Limb (tissue), 2 donors: ENCODE measurements around the gene CDC25A.
"Not testable (repeated sequence)": the region's sequence is repeated elsewhere in the genome, so short reads cannot be mapped to it uniquely, and the experiment has no call there.

Source experiments
- DNase-seq, 2 donors: peaks; one replicate each; pipeline ENCODE4 v3.0.0-alpha.2; 2016; ENCODE audit errors: extremely low spot score in 2 of 2

The CDC25A gene

DNA sequence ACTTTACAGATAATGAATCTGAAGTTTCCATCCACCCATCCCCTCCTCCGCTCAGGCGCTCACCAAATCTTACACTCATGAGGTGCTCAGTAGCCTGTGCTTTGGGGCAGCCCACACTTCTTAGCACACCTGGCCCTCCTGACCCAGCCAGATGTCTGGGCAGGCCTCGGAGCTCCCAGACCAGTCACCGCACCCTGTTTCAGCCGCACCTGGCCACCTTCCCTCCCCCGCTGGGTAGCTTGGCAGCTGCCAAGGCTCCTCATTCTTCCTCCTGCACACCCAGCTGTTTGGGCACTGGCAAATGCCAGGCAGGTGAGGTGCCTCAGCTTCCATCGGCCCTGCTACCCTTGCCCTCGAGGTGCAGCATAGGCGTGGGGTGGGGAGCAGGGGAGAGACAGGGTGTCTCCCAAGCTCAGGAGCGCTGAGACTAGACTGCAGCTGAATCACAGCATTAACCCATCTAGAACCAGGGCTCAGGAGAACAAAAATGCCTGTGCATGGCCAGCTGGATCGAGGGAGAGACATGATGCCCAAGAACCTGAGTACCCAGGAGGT lies 45.8 kb downstream of the CDC25A start:
- no peak for DNase-seq

GRCh38 chr3:48141604-48142137 lies 46.5 kb downstream of the CDC25A start:
- no peak for DNase-seq

GRCh38 chr3:48140936-48141603 lies 47.1 kb downstream of the CDC25A start:
- no peak for DNase-seq

GRCh38 chr3:48140336-48140757 lies 47.9 kb downstream of the CDC25A start:
- peak in 1 of 2 donors; percentile 5 for DNase-seq

GRCh38 chr3:48137425-48137999 lies 50.7 kb downstream of the CDC25A start:
- DNase-seq = no peak

- no peak for DNase-seq
Measured at GRCh38 chr3:48135552-48136495, 52.4 kb downstream of the CDC25A start.

DNA sequence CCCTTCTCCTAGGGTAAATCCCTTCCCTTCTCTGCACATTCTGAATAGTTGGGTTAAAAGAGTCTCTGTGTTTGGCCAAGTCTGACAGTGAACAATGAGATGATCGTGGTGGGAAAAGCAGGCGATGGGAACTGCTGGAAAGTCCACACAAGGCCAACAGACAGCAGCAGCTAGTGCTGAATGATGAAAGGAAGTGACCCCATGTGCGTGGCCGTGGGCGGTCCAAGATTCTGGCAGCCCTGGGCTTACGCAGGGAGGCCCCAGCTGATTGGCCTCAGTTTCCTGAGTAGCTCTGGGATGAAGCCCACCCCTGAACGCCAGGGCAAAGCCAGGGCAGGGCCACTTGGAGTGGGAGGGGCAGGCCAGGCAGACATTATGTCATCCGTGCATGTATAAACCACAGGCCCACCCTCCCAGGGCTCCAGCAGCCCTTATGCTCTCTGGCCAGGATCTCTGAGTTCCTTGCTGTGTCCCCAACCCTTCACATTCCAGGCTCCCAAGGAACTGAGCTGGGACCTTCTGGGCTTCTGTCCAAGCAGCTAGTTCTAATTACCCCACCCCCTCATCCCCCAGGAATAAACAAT lies 57.8 kb downstream of the CDC25A start:
- peak; percentile 78 to 82 for DNase-seq

GRCh38 chr3:48129921-48130320 lies 58.3 kb downstream of the CDC25A start:
- DNase-seq = no peak

- no peak for DNase-seq
Measured at GRCh38 chr3:48128774-48129173, 59.4 kb downstream of the CDC25A start.

DNA sequence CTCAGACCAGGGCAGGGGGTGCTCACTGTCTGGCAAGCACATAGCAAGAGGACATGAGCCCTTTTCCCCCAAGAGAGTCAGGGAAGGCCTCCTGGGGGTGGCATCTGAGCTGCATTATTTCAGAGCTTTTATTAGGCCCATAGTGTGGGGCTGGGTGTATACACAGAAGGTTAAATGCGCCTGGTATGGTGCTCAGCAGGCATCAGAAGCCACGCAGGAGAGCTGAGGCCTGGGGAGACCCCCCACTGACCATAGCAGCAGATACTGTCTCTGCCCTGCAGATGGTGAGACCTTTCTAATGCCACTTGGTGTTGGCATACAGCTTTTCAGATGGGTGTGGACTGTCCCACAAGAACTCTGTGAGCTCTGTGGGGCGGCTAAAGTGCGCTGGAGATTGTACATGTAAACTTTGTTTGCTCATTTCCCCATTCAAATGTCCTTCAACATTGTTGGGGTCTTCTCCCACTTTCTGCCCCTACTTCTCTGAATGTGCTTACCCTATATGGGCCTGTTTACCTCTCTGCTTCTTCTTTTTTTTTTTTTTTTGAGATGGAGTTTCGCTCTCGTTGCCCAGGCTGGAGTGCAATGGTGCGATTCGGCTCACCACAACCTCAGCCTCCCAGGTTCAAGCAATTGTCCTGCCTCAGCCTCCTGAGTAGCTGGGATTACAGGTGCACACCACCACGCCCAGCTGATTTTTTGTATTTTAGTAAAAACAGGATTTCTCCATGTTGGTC lies 62.2 kb downstream of the CDC25A start:
- DNase-seq = no peak

DNA sequence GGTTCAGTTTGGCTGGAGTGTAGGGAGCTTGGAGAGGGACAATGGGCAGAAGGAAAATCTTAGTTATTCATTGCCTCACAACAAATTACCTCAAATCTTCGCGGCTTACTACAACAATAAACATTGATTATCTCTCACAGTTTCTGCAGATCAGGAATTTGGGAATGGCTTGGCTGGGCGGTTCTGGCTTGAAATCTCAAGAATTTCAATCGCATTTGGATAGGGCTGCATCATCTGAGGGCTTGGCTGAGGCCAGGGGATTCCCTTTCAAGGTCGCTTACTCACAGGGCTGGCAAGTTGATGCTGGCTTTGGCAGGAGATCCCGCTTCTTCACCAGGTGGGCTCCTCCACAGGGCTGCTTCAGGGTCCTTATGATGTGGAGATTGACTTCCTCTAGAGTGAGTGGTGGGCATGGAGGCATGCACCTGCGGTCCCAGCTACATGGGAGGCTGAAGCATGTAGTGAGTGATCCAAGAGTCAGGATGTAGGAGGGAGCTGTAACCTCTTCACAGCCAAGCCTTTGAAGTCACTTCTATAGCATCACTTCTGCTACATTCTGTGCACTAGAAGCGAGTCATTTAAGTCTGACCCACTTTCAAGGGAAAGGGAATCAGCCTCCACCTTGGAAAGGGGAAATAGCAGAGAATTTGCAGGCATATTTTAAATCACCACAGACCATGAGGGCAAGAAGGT lies 63.1 kb downstream of the CDC25A start:
- no peak for DNase-seq

GRCh38 chr3:48123346-48123745 lies 64.9 kb downstream of the CDC25A start:
- no peak for DNase-seq

- no peak for DNase-seq
Measured at GRCh38 chr3:48122504-48122903, 65.7 kb downstream of the CDC25A start.

- no peak for DNase-seq
Measured at GRCh38 chr3:48120223-48120622, 68.0 kb downstream of the CDC25A start.

DNA sequence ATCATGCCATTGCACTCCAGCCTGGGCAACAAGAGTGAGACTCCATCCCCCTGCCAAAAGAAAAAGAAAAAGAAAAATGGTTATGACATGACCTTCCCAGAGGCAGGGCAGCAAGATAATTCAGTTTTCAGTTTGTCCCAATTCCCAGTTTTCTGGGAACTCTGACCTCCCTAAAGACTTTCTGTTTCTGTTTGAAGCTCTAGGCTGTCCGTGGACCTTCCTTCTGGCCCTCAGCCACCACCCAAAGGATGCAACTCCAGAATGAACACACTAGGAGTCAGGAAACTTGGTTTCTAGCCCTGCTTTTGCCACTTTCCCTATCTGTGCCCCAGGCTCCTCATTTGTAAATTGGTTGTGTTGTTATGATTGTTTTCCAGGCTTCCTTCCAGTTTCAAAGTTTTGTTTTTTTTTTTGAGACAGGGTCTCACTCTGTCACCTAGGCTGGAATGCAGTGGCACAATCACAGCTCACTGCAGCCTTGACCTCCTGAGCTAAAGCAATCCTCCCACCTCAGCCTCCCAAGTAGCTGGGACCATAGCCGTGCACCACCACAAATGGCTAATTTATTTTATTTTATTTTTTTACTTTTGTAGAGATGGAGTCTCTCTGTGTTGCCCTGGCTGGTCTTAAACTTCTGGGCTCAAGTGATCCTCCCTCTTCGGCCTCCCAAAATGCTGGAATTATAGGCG lies 68.6 kb downstream of the CDC25A start:
- no peak for DNase-seq

- DNase-seq = no peak
Measured at GRCh38 chr3:48118928-48119327, 69.3 kb downstream of the CDC25A start.

- DNase-seq = no peak
Measured at GRCh38 chr3:48118322-48118721, 69.9 kb downstream of the CDC25A start.

- DNase-seq = no peak
Measured at GRCh38 chr3:48112813-48113212, 75.4 kb downstream of the CDC25A start.

GRCh38 chr3:48112108-48112791 lies 76.0 kb downstream of the CDC25A start:
- not testable (repeated sequence) for DNase-seq
